ENCODE results near the gene ST7.
"Not testable (repeated sequence)": the region's sequence is repeated elsewhere in the genome, so short reads cannot be mapped to it uniquely, and the experiment has no call there.

GRCh38 chr7:117030793-117031192 lies 77.5 kb downstream of the ST7 start:
- TF ChIP-seq CTCF, POLR2A (IDR thresholded peaks at IDR 0.05): not testable (repeated sequence)
